ENCODE results near the gene NSD1.

DNA sequence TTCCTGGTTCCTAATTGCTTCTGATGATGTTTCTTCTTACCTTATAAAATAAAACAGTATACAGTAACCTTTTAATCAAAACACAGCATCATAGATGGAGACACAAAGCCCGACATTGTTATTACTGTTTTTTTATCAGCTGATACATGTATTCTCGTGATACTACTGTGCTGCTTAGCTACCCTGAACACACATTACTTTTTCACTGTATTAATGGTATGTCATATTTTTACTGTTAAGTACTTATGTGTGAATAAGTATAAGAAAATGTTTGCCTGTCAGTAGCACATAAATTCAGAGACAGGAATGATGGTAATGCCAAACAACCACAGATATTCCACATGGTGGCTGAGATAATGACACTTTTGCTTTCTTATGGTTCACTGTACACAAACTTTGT is 101.3 kb downstream of the NSD1 start:
- TF ChIP-seq MYC (IDR thresholded peaks at IDR 0.05; ENCODE audit: insufficient read depth, insufficient read length, insufficient replicate concordance, low read length, severe bottlenecking) (no peak), EP300 (IDR thresholded peaks at IDR 0.05; ENCODE audit: borderline replicate concordance in 1 of 2, control insufficient read depth in 1 of 2, low read depth in 2 of 2, low read length in 2 of 2) (no peak), EZH2 (IDR thresholded peaks at IDR 0.05; ENCODE audit: borderline replicate concordance, control insufficient read depth, low read depth, low read length) (no peak), ESRRA (IDR thresholded peaks at IDR 0.05; ENCODE audit: low read length) (no peak)
- TF ChIP-seq, protein P1, sequence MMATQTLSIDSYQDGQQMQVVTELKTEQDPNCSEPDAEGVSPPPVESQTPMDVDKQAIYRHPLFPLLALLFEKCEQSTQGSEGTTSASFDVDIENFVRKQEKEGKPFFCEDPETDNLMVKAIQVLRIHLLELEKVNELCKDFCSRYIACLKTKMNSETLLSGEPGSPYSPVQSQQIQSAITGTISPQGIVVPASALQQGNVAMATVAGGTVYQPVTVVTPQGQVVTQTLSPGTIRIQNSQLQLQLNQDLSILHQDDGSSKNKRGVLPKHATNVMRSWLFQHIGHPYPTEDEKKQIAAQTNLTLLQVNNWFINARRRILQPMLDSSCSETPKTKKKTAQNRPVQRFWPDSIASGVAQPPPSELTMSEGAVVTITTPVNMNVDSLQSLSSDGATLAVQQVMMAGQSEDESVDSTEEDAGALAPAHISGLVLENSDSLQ (IDR thresholded peaks at IDR 0.05): no peak
